Ishikawa (cell line): ENCODE data around the gene CD6.

ENCODE experiments used
- CEBPB ChIP-seq: IDR thresholded peaks from 2 replicates; pipeline ENCODE4 v1.6.1; 2012
- CREB1 ChIP-seq: IDR thresholded peaks from 2 replicates; pipeline ENCODE4 v1.6.1; 2012; ENCODE audit warnings: low read depth
- EGR1 ChIP-seq: IDR thresholded peaks from 2 replicates; pipeline ENCODE4 v1.6.1; 2012
- EP300 ChIP-seq: IDR thresholded peaks from 2 replicates; pipeline ENCODE4 v1.6.1; 2012; ENCODE audit warnings: borderline replicate concordance
- FOXM1 ChIP-seq: IDR thresholded peaks from 2 replicates; pipeline ENCODE4 v1.6.1; 2012; ENCODE audit warnings: low read depth, borderline replicate concordance
- MAX ChIP-seq: IDR thresholded peaks from 2 replicates; pipeline ENCODE4 v1.6.1; 2012
- NFIC ChIP-seq: IDR thresholded peaks from 2 replicates; pipeline ENCODE4 v1.6.1; 2012
- RAD21 ChIP-seq: IDR thresholded peaks from 2 replicates; pipeline ENCODE4 v1.6.1; 2012; ENCODE audit warnings: low read depth
- REST ChIP-seq: IDR thresholded peaks from 2 replicates; pipeline ENCODE4 v1.6.1; 2012; ENCODE audit warnings: low read depth, mild to moderate bottlenecking
- TAF1 ChIP-seq: IDR thresholded peaks from 2 replicates; pipeline ENCODE4 v1.6.1; 2012; ENCODE audit warnings: low read depth, mild to moderate bottlenecking
- TCF12 ChIP-seq: IDR thresholded peaks from 2 replicates; pipeline ENCODE4 v1.6.1; 2012; ENCODE audit warnings: low read depth
- TEAD4 ChIP-seq: IDR thresholded peaks from 2 replicates; pipeline ENCODE4 v1.6.1; 2012
- USF1 ChIP-seq: IDR thresholded peaks from 2 replicates; pipeline ENCODE4 v1.6.1; 2012
- YY1 ChIP-seq: IDR thresholded peaks from 2 replicates; pipeline ENCODE4 v1.6.1; 2012; ENCODE audit warnings: low read depth
- ZBTB7A ChIP-seq: IDR thresholded peaks from 2 replicates; pipeline ENCODE4 v1.6.1; 2012; ENCODE audit warnings: low read depth

Gene CD6

GRCh38 chr11:60972182-60973030, 926 bp downstream of the CD6 start:
- TF ChIP-seq ZBTB7A (no peak), MAX (no peak), CEBPB (no peak), TCF12 (no peak), RAD21 (no peak), CREB1 (no peak), NFIC (no peak), FOXM1 (no peak), REST (no peak), USF1 (no peak), EP300 (no peak), EGR1 (no peak), TEAD4 (no peak), TAF1 (no peak)

- no peak for TF ChIP-seq TCF12
Observed at GRCh38 chr11:60973699-60974098, 2.2 kb downstream of the CD6 start.

GRCh38 chr11:60974726-60975125, 3.2 kb downstream of the CD6 start:
- TF ChIP-seq MAX: no peak
- no peak for TF ChIP-seq EP300
- TF ChIP-seq NFIC: no peak
- TF ChIP-seq REST: no peak
- TF ChIP-seq FOXM1: no peak
- no peak for TF ChIP-seq CREB1
- no peak for TF ChIP-seq USF1
- no peak for TF ChIP-seq RAD21
- TF ChIP-seq TEAD4: no peak
- no peak for TF ChIP-seq TCF12
- TF ChIP-seq EGR1: no peak
- no peak for TF ChIP-seq ZBTB7A
- no peak for TF ChIP-seq CEBPB
- no peak for TF ChIP-seq TAF1
- no peak for TF ChIP-seq YY1

- no peak for TF ChIP-seq NFIC
- no peak for TF ChIP-seq REST
- TF ChIP-seq FOXM1: no peak
- no peak for TF ChIP-seq TEAD4
- TF ChIP-seq TCF12: no peak
- TF ChIP-seq TAF1: no peak
- TF ChIP-seq MAX: no peak
- TF ChIP-seq RAD21: no peak
- TF ChIP-seq YY1: no peak
- no peak for TF ChIP-seq ZBTB7A
- TF ChIP-seq CEBPB: no peak
Observed at GRCh38 chr11:60977224-60977623, 5.7 kb downstream of the CD6 start.
